HUES6 (cell line): ENCODE data around the gene KPNB1.
"Not testable (repeated sequence)": the region's sequence is repeated elsewhere in the genome, so short reads cannot be mapped to it uniquely, and the experiment has no call there.

Experiments
- H3K27ac ChIP-seq: 2 replicates; pipeline ENCODE4 v1.7.0; 2013; ENCODE audit warnings: low read depth, mild to moderate bottlenecking, low read length, inconsistent platforms
- H3K27me3 ChIP-seq: 2 replicates; pipeline ENCODE4 v1.6.1; 2013; ENCODE audit warnings: low read length; ENCODE audit not compliant: control insufficient read depth, insufficient read depth
- H3K36me3 ChIP-seq: 2 replicates; pipeline ENCODE4 v1.6.1; 2013; ENCODE audit warnings: low read length; ENCODE audit not compliant: control insufficient read depth, insufficient read depth
- H3K4me1 ChIP-seq: 2 replicates; pipeline ENCODE4 v1.6.1; 2013; ENCODE audit warnings: low read length; ENCODE audit not compliant: control insufficient read depth, insufficient read depth
- H3K4me3 ChIP-seq: 2 replicates; pipeline ENCODE4 v1.5.1; 2013; ENCODE audit warnings: low read depth, low read length
- H3K9ac ChIP-seq: one replicate; pipeline ENCODE4 v1.6.1; 2013; ENCODE audit warnings: mild to moderate bottlenecking, low read length
- H3K9me3 ChIP-seq: 2 replicates; pipeline ENCODE4 v1.6.1; 2013; ENCODE audit warnings: low read depth, low read length; ENCODE audit not compliant: control insufficient read depth, insufficient read depth

The KPNB1 gene

DNA sequence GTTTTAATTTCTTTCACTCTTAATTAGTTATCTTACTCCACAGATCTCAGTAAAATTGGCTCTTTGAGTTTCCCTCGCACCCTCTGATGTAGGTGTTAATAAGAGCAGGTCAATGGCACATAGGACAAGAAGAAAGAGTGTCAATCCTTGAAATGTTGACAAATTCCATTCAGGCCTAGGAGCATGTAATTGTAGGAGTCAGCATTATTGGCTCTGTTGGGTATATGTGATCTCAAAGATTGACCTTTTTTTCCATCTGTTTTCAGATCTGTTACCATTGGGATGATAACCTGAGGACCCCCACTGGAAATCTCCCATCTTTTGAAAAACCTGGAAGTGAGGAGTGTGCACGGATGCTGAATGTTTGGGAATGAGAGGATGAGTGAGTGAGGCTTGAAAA lies 32.4 kb downstream of the KPNB1 start:
- Histone ChIP-seq H3K9me3 (no peaks in the 10 kb centered on the region), H3K4me1 (peaks cover under 1% of the 10 kb centered on the region; the same call in 1 of the 2 replicates), H3K4me3 (no peak overlapping the region), H3K9ac (no peak overlapping the region), H3K36me3 (peaks cover 93% of the 10 kb centered on the region), H3K27me3 (no peaks in the 10 kb centered on the region), H3K27ac (no peak overlapping the region)

DNA sequence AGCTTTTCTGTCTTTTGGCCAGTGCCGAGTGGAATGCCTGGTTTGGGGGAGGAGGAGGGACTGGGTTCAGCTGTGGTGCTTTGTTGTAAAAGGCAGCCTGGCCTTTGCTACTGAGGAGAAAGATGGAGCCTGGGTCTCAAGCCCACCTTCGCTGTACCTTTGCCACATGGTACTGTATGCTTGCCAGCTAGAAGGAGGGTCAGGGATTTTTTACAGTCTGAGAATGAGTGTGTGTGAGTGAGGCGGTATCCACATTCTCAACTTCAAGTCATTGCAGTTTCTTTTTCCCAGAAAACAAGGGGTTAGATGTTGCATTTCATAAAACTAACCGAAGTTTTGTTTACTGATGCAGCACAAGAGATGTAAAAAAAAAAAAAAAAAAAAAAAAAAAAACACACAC lies 33.0 kb downstream of the KPNB1 start:
- H3K9me3 ChIP-seq, H3K4me1 ChIP-seq, H3K27me3 ChIP-seq, H3K9ac ChIP-seq, H3K27ac ChIP-seq, H3K4me3 ChIP-seq: not testable (repeated sequence)
- H3K36me3 ChIP-seq, result peaks cover 87% of the 10 kb centered on the region

DNA sequence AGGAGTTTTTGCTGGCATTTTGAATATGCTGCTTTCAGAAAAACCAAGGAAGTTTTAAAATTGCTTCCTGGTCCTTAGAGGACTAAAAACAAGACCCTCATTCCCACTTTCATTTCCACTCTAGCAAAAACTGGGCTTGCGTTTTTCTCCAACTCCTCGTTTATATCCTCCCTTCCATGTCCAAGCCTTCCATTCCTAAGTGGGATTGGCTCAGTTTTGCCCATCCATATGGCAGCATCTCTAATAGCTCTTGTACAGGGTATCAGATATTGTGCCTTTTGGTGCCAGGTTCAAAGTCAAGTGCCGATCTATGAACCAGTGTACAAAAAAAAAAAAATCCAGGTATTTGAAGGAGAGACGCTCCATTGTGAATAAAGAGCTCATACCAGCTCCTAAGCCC lies 34.3 kb downstream of the KPNB1 start:
- H3K36me3 ChIP-seq, result peaks cover 74% of the 10 kb centered on the region
- peaks cover 10% of the 10 kb centered on the region for H3K4me1 ChIP-seq
- no peak overlapping the region for H3K4me3 ChIP-seq
- H3K9me3 ChIP-seq, result no peaks in the 10 kb centered on the region
- H3K27ac ChIP-seq, result no peak overlapping the region
- H3K27me3 ChIP-seq, result no peaks in the 10 kb centered on the region
- H3K9ac ChIP-seq, result no peak overlapping the region

DNA sequence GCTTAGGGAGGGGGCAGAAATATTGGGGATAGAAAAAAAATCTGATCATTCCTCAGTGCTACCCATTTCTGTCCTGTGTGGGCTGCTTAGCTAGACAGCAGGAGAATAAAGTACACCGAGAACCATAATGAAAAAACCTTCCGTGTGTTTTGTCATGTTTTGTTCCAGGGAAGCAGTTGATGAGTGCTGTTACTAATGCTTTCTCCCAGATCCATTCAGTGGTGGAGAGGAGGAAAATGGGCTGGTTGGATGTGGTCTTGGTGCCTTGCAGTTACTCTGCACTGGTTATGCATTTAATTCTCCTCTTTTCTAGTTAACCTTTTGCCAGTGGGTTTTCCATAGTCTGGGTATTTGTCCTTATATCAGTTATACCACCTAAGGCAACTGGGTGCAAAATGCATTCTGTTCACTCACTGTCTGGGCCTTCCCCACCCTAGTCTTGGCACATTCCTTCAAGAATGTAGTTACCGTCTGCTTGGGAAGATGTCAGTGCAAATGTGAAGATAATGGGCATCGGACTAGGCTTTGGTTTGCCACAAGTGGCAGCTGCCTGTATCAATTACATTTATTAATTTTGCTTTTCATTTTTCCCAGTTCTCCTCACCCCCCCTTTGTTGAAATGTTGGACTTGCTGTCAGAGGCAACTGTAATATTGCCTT lies 34.9 kb downstream of the KPNB1 start:
- Histone ChIP-seq H3K27ac (no peak overlapping the region), H3K36me3 (peaks cover 68% of the 10 kb centered on the region), H3K9ac (no peak overlapping the region), H3K9me3 (no peaks in the 10 kb centered on the region), H3K27me3 (no peaks in the 10 kb centered on the region), H3K4me3 (no peak overlapping the region), H3K4me1 (peaks cover 10% of the 10 kb centered on the region)

DNA sequence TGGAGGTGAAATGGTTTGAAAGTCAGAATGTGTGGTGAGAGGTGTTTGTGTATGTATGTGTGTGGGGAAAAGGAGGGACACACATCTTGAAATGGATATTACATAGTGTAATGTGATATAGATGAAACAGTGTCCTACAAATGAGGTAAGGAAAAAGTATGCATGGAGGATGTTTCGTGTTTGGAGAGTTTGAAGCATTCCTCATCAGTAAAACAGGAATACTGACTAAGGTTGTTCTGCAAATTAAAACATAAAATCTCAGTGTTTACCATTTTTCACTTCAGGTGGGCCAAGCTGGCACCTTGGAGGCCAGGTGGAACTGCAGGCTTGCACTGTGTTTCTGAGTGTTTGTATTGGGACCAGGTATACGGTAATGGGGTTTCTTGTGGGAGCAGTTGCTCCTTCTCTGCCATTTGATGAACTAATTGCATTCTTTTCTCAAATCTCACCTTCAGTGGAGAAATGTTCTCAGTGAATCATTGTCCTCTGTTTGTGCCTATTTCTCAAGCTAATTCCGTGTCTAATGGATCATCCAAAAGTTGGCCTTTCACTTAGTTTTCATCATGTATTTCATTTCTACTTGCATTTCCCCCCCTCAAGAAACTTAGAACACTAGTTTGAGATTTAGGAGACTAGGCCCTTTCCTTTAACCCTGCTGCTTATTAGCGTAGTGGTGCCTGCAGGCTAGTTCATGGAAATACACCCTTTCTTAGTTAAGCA lies 36.0 kb downstream of the KPNB1 start:
- peaks cover 16% of the 10 kb centered on the region for H3K4me1 ChIP-seq
- H3K9ac ChIP-seq, result no peak overlapping the region
- H3K9me3 ChIP-seq, result no peaks in the 10 kb centered on the region
- H3K27me3 ChIP-seq, result no peaks in the 10 kb centered on the region
- H3K4me3 ChIP-seq, result no peak overlapping the region
- H3K27ac ChIP-seq, result no peak overlapping the region
- peaks cover 58% of the 10 kb centered on the region for H3K36me3 ChIP-seq

DNA sequence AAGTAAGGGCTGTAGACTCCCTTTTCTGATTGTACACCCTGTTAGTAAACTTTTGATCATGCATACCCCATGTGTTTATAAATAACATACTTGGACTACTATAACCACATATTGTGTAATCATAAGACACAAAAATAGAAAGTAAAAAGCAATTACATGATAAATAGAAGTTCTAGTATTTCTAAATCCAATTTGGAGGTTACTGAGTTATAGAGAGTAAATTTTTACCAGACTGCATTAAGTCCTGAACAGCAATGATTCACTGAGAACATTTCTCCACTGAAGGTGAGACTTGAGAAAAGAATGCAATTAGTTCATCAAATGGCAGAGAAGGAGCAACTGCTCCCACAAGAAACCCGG lies 36.5 kb downstream of the KPNB1 start:
- Histone ChIP-seq H3K9me3 (no peaks in the 10 kb centered on the region), H3K4me3 (no peak overlapping the region), H3K4me1 (peaks cover 16% of the 10 kb centered on the region), H3K27ac (no peak overlapping the region), H3K9ac (no peak overlapping the region), H3K36me3 (peaks cover 53% of the 10 kb centered on the region), H3K27me3 (no peaks in the 10 kb centered on the region)

DNA sequence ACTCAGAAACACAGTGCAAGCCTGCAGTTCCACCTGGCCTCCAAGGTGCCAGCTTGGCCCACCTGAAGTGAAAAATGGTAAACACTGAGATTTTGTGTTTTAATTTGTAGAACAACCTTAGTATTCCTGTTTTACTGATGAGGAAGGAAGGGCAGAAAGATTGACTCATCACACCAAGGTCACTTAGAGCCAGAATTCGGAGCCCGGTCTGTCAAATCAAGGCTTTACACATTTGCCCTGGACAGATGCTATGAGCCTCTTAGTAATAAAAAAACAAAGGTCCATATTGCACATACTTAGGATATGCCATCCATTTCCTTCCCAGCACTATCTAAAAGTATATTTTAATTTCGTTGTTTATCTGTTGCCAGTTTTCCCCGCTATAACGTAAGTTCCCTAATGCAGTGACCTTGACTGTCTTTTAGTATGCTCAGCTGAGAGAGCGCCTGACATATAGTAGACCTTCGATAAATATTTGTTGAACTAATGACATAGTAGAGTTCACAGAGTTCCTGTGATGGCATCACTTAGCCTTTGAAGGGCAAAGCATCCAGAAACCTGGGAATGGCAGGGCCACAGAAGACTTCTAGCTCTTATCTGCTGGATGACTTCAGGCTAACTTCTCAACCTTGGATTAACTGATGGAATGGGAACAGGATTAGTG lies 37.1 kb downstream of the KPNB1 start:
- Histone ChIP-seq H3K36me3 (peaks cover 48% of the 10 kb centered on the region), H3K27ac (no peak overlapping the region)

DNA sequence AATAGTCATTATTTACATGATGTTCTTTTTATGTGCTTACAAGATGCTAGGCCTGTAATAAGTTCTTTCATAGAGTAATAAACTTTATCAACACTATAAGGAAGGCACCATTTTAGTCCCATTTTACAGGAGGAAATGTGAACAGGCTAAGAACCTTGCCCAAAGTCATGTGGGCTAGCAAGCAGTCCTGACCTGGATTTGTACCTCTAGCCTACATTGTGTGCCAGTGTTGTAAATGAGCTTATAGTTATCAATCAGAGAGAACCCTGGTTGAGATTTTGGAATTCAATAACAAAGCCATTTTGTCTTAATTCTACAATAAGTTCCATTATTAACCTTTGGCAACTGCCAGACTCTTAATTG lies 37.6 kb downstream of the KPNB1 start:
- no peak overlapping the region for H3K4me3 ChIP-seq
- H3K9ac ChIP-seq, result no peak overlapping the region
- no peaks in the 10 kb centered on the region for H3K9me3 ChIP-seq
- peaks cover 43% of the 10 kb centered on the region for H3K36me3 ChIP-seq
- peaks cover 21% of the 10 kb centered on the region for H3K4me1 ChIP-seq
- no peak overlapping the region for H3K27ac ChIP-seq
- no peaks in the 10 kb centered on the region for H3K27me3 ChIP-seq

More for the DNA sequence above, 37.1 kb downstream of the KPNB1 start:
- peaks cover 16% of the 10 kb centered on the region for H3K4me1 ChIP-seq
- H3K4me3 ChIP-seq, result no peak overlapping the region
- H3K9me3 ChIP-seq, result no peaks in the 10 kb centered on the region
- no peak overlapping the region for H3K9ac ChIP-seq
- no peaks in the 10 kb centered on the region for H3K27me3 ChIP-seq

DNA sequence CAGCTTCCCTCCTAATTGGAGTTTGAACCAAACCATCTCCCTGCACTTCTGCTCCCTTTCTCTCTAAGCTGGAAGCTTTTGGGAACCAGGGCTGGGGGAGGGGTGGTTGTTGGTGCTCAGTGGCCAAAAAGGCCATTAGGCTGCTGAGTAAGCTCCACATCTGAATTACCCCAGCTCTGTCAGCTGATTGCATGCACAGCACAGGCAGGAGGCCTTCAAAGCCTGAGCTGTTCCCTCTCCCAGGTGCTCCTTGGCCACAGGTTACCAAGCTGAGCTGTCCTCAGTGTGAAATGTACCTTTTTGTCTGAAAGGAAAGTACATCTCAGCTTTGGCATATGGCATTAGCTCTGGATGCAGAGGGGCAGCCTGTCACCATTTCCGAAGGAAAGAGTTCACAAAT lies 38.0 kb downstream of the KPNB1 start:
- H3K9me3 ChIP-seq, result no peaks in the 10 kb centered on the region
- no peak overlapping the region for H3K9ac ChIP-seq
- H3K36me3 ChIP-seq, result peaks cover 38% of the 10 kb centered on the region
- H3K27me3 ChIP-seq, result no peaks in the 10 kb centered on the region
- no peak overlapping the region for H3K27ac ChIP-seq
- H3K4me1 ChIP-seq, result peaks cover 26% of the 10 kb centered on the region
- no peak overlapping the region for H3K4me3 ChIP-seq

DNA sequence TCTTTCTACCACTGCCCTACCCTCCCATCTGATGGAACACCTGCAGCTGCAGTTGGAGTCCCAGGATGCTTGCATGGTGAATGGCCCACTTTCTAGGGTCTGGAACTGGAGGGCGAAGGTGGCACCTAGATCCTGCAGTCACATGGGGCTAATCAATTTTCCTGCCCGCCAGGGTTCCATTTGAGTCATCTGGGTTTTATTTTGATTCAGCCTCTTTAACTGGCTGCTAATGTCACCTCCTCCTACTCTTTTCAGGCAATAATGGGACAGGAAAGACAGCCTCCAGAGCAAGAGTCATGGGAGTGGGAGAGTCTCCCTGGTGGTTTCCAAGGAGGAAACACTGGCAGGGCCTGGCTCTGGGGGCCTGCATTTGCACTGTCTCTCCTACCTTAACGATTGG lies 40.4 kb downstream of the KPNB1 start:
- H3K9me3 ChIP-seq, result no peaks in the 10 kb centered on the region
- H3K36me3 ChIP-seq, result peaks cover 15% of the 10 kb centered on the region
- H3K9ac ChIP-seq, result no peak overlapping the region
- H3K27me3 ChIP-seq, result no peaks in the 10 kb centered on the region
- H3K4me3 ChIP-seq, result no peak overlapping the region
- peaks cover 33% of the 10 kb centered on the region for H3K4me1 ChIP-seq
- H3K27ac ChIP-seq, result no peak overlapping the region

DNA sequence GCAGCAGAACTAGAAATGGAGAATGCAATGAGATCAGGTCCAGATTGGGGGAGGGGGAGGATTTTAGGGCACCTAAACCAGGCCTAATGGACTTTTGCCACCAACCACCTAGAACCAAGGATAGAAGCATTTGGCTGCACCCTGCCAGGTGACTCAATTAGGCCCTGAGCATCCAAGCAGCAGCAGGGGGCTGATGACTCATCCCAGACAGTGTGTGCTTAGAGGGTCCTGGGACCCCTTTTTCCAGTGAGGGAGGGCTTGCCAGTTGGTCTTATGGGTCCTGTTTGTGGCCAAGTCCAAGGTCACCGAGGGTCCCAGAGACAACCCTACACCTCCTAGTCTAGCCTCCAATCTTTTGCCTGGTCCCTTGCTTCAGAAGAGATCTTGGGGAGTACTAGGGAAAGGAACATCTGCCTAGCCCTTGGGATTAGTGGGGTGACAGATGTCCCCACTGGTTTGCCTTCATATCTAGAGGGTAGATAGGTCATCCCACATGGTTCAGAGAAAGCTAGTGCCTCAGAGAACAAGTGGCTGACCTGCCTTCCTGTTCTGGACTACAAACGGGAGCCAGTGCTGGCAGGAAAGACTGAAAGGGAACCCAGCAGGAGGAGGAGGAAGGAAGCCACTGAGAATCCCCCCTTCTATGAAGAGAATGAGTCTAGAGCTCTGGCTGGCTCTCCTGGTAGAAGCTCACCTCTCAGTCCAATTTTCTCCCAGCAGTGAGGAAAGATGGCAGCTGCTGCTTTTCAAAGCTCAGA lies 42.6 kb downstream of the KPNB1 start:
- Histone ChIP-seq H3K9me3 (no peaks in the 10 kb centered on the region), H3K27ac (no peak overlapping the region)

More for the DNA sequence above, 42.6 kb downstream of the KPNB1 start:
- Histone ChIP-seq H3K4me1 (peaks cover 41% of the 10 kb centered on the region), H3K27me3 (no peaks in the 10 kb centered on the region), H3K4me3 (peak overlapping the region; percentile 2; the same call in 1 of the 2 replicates), H3K36me3 (peaks cover 3% of the 10 kb centered on the region; the same call in 1 of the 2 replicates), H3K9ac (no peak overlapping the region)
